Pancreas (tissue), 10 donors: Measurements from ENCODE around the gene BMPR2. TPM values are rescaled to one million over a fixed set of nuclear protein-coding genes. Genes with fewer than 3 reads are reported as not detected.
"Not testable (repeated sequence)": the region's sequence is repeated elsewhere in the genome, so short reads cannot be mapped to it uniquely, and the experiment has no call there.

Experiments used
- ATAC-seq, 4 donors: fragments of 200-7000 bp; cut with Tn5 transposase; one replicate each; pipeline versions ENCODE4 v1.8.0 to v1.9.1; 2020; ENCODE audit warnings: mild to moderate bottlenecking in 4 of 4, moderate library complexity in 4 of 4
- DNase-seq, 6 donors: peaks; one replicate each; pipeline ENCODE4 v3.0.0-alpha.2; 2020
- FAIRE-seq: peaks from 2 replicates; lab custom pipeline; 2012; peaks lifted over from hg19 to GRCh38; lab: Jason Lieb, UNC
- H3K27ac ChIP-seq, 4 donors: fragments of 200-600 bp; sonication (generic); 1 replicate in 3 of 4; 2 replicates in 1 of 4; pipeline versions ENCODE4 v1.5.0 to v1.8.0; 2020
- H3K27me3 ChIP-seq, 4 donors: fragments of 200-600 bp; one replicate each; pipeline ENCODE4 v1.8.0; 2021
- H3K36me3 ChIP-seq, 3 donors: fragments of 200-600 bp; sonication (generic) in 1 of 3; one replicate each; pipeline versions ENCODE4 v1.5.0 to v1.8.0; 2020 to 2021
- H3K4me1 ChIP-seq, 3 donors: fragments of 200-600 bp; one replicate each; pipeline ENCODE4 v1.8.0; 2021
- H3K4me3 ChIP-seq, 4 donors: fragments of 200-600 bp; sonication (generic) in 2 of 4; one replicate each; pipeline versions ENCODE4 v1.5.0 to v1.8.0; 2020 to 2021
- H3K9me3 ChIP-seq, 4 donors: fragments of 200-600 bp; one replicate each; pipeline ENCODE4 v1.8.0; 2021
- CTCF ChIP-seq, 4 donors: fragments of 200-600 bp; sonication (generic) in 3 of 4; IDR thresholded peaks; one replicate each; pipeline versions ENCODE4 v1.5.0 to v1.8.0; 2021; ENCODE audit warnings: antibody characterized with exemption in 4 of 4
- WGBS, 2 donors: extraction: QIAGEN DNeasy Blood & Tissue Kit; methylation state at CpG; one replicate each; pipeline ENCODE4 v1.1.7; 2013; 5-methylcytosine and 5-hydroxymethylcytosine counted together
- intact Hi-C, 3 donors: fragments of 100-400 bp; cut with DNase I; formaldehyde crosslinking; loops; one replicate each; pipeline versions ENCODE4 v1.11.1 to v1.14.2; 2022
- polyA plus RNA-seq, 2 donors: library from polyadenylated mRNA; stranded (reverse); fragments of 200-250 nt; gene quantifications; one replicate each; pipeline ENCODE4 v1.2.3, GENCODE V29; 2013
- total RNA-seq, 6 donors: library from RNA; stranded (reverse); fragmentation: NEBNext Ultra II Directional in 4 of 6; extraction: Animal tissue kit (Norgen Biotek cat#: 25700) in 4 of 6; gene quantifications; one replicate each; pipeline versions ENCODE4 v1.2.1 to v1.2.4, GENCODE V29; 2021 to 2023
- donor health status: healthy with polysubstance abuse.
- donor health status: DM: no; HTN: no; CAD: no; lungs with moderate emphysema.
- donor health status: DM: no; HTN: no; CAD: no.
- donor health status: control.
- donor health status: control.
- donor health status: Bipolar disorder and iron deficiency.
- donor health status: DM: yes; HTN: yes; CAD: no.
- donor health status: DM: no; HTN: no; CAD: no.
- donor health status: DM: no; HTN: no; CAD: no.
- donor health status: DM: yes; HTN: yes; CAD: no.

Gene BMPR2
- total and polyA plus RNA-seq, 8 donors = 2.5 to 30.8 (median 11.4) TPM

GRCh38 chr2:202436626-202437025 is 60.5 kb downstream of the BMPR2 start:
- WGBS, 2 donors = 68 to 75% methylated on average over 3 of the region's 3 CpGs
- H3K4me3 ChIP-seq = no peak overlapping the region
- ATAC-seq (no peak), FAIRE-seq (no peak), DNase-seq (no peak)
- no peaks in the 10 kb centered on the region for H3K36me3 ChIP-seq
- H3K4me1 ChIP-seq = peaks cover 0 to 4% (median 0%) of the 10 kb centered on the region in 3 donors
- intact Hi-C loops = no loop called here
- TF ChIP-seq CTCF (IDR thresholded peaks at IDR 0.05) = no peak
- H3K27ac ChIP-seq = no peak overlapping the region
- H3K27me3 ChIP-seq = no peaks in the 10 kb centered on the region
- H3K9me3 ChIP-seq = no peaks in the 10 kb centered on the region

- ATAC-seq, DNase-seq, FAIRE-seq, H3K4me1 ChIP-seq, H3K9me3 ChIP-seq, H3K27me3 ChIP-seq, H3K36me3 ChIP-seq, H3K4me3 ChIP-seq, H3K27ac ChIP-seq, intact Hi-C loops: not testable (repeated sequence)
- whole genome bisulfite sequencing, 2 donors = 94 to 97% methylated on average over 22 to 24 of the region's 24 CpGs
Observed at GRCh38 chr2:202440117-202440516, 64.0 kb downstream of the BMPR2 start.

GRCh38 chr2:202442882-202443281 is 66.8 kb downstream of the BMPR2 start:
- intact Hi-C loops = no loop called here
- TF ChIP-seq CTCF (IDR thresholded peaks at IDR 0.05) = no peak
- WGBS, 2 donors = 71 to 75% methylated on average over 2 of the region's 2 CpGs
- H3K27ac ChIP-seq = no peak overlapping the region
- H3K27me3 ChIP-seq = no peaks in the 10 kb centered on the region
- H3K4me1 ChIP-seq = no peaks in the 10 kb centered on the region
- no peaks in the 10 kb centered on the region for H3K36me3 ChIP-seq
- ATAC-seq = no peak
- no peak overlapping the region for H3K4me3 ChIP-seq
- no peak for FAIRE-seq
- H3K9me3 ChIP-seq = no peaks in the 10 kb centered on the region
- no peak for DNase-seq

- no peak for TF ChIP-seq CTCF (IDR thresholded peaks at IDR 0.05)
- DNase-seq = no peak
- no peak overlapping the region for H3K4me3 ChIP-seq
- WGBS, 2 donors = 93 to 97% methylated on average over 4 of the region's 4 CpGs
- H3K36me3 ChIP-seq = no peaks in the 10 kb centered on the region
- no peak for ATAC-seq
- H3K27me3 ChIP-seq = no peaks in the 10 kb centered on the region
- no peaks in the 10 kb centered on the region for H3K9me3 ChIP-seq
- intact Hi-C loops = no loop called here
- no peak for FAIRE-seq
- no peaks in the 10 kb centered on the region for H3K4me1 ChIP-seq
- no peak overlapping the region for H3K27ac ChIP-seq
Observed at GRCh38 chr2:202444000-202444399, 67.9 kb downstream of the BMPR2 start.

GRCh38 chr2:202449344-202449743 is 73.2 kb downstream of the BMPR2 start:
- Histone ChIP-seq H3K36me3 (no peaks in the 10 kb centered on the region), H3K4me1 (peaks cover 0 to 15% (median 8%) of the 10 kb centered on the region in 3 donors), H3K27ac (no peak overlapping the region), H3K9me3 (no peaks in the 10 kb centered on the region), H3K4me3 (no peak overlapping the region), H3K27me3 (no peaks in the 10 kb centered on the region)
- FAIRE-seq (no peak), ATAC-seq (no peak), DNase-seq (no peak)
- no peak for TF ChIP-seq CTCF (IDR thresholded peaks at IDR 0.05)
- 87 to 92% methylated on average over 3 of the region's 3 CpGs for WGBS, 2 donors
- intact Hi-C loops = no loop called here
